Measurements from ENCODE around the gene ZNF804A. TPM values are rescaled to one million over a fixed set of nuclear protein-coding genes. Genes with fewer than 3 reads are reported as not detected.
"Not testable (repeated sequence)": the region's sequence is repeated elsewhere in the genome, so short reads cannot be mapped to it uniquely, and the experiment has no call there.

ZNF804A gene
- total RNA-seq, 1 donor from 2014 or later: under 0.01 TPM

DNA sequence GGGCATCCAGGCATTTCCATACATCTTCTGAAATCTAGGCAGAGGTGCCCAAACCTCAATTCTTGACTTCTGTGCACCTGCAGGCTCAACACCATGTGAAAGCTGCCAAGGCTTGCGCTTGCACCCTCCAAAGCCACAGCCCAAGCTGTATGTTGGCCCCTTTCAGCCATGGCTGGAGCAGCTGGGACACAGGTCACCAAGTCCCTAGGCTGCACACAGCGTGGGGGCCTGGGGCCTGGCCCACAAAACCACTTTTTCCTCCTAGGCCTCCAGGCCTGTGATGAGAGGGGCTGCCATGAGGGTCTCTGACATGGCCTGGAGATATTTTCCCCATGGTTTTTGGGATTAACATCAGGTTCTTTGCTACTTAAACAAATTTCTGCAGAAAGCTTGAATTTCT, 288.3 kb downstream of the ZNF804A start:
- H3K9ac ChIP-seq (ENCODE audit: low read depth in 1 of 3, low read length in 3 of 3); H3K27me3 ChIP-seq (ENCODE audit: control insufficient read depth in 3 of 3, insufficient read depth in 3 of 3, low read length in 3 of 3); H3K36me3 ChIP-seq (ENCODE audit: control insufficient read depth in 3 of 3, insufficient read depth in 3 of 3, low read length in 3 of 3); H3K27ac ChIP-seq (ENCODE audit: low read depth, low read length); H3K9me3 ChIP-seq (ENCODE audit: control insufficient read depth in 3 of 3, low read length in 3 of 3); H3K4me3 ChIP-seq (ENCODE audit: low read length in 3 of 3); H3K4me1 ChIP-seq (ENCODE audit: control insufficient read depth in 3 of 3, insufficient read depth in 3 of 3, low read length in 3 of 3): not testable (repeated sequence)

GRCh38 chr2:184890311-184890710, 292.0 kb downstream of the ZNF804A start:
- Histone ChIP-seq H3K36me3 (ENCODE audit: control insufficient read depth in 3 of 3, insufficient read depth in 3 of 3, low read length in 3 of 3) (no peaks in the 10 kb centered on the region), H3K4me3 (ENCODE audit: low read length in 3 of 3) (no peak overlapping the region), H3K9me3 (ENCODE audit: control insufficient read depth in 3 of 3, low read length in 3 of 3) (no peaks in the 10 kb centered on the region), H3K9ac (ENCODE audit: low read depth in 1 of 3, low read length in 3 of 3) (no peak overlapping the region), H3K27me3 (ENCODE audit: control insufficient read depth in 3 of 3, insufficient read depth in 3 of 3, low read length in 3 of 3) (no peaks in the 10 kb centered on the region), H3K4me1 (ENCODE audit: control insufficient read depth in 3 of 3, insufficient read depth in 3 of 3, low read length in 3 of 3) (no peaks in the 10 kb centered on the region), H3K27ac (ENCODE audit: low read depth, low read length) (no peak overlapping the region)

DNA sequence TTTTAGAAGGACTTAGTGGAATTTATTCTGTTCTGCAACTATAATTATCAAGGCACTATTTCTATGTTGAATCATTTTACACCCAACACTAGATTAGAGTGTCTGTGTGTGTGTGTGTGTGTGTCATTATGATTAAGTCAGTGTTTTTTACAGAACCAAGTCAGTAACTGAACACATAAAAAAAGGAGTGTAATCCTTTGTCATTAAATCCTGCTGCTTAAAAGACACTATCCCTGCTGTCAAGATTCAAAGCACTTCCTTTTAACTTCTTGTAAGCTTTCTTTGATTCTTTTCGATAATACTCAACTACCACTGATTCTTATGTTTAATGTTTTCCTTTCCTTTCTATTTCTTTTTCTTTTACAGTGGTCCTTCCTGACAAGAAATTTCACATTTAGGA, 306.7 kb downstream of the ZNF804A start:
- no peak overlapping the region for H3K27ac ChIP-seq (ENCODE audit: low read depth, low read length)
- H3K9me3 ChIP-seq (ENCODE audit: control insufficient read depth in 3 of 3, low read length in 3 of 3): peaks cover 0 to 3% (median 0%) of the 10 kb centered on the region in 3 donors
- H3K9ac ChIP-seq (ENCODE audit: low read depth in 1 of 3, low read length in 3 of 3): no peak overlapping the region
- H3K4me1 ChIP-seq (ENCODE audit: control insufficient read depth in 3 of 3, insufficient read depth in 3 of 3, low read length in 3 of 3): no peaks in the 10 kb centered on the region
- no peaks in the 10 kb centered on the region for H3K36me3 ChIP-seq (ENCODE audit: control insufficient read depth in 3 of 3, insufficient read depth in 3 of 3, low read length in 3 of 3)
- no peak overlapping the region for H3K4me3 ChIP-seq (ENCODE audit: low read length in 3 of 3)
- H3K27me3 ChIP-seq (ENCODE audit: control insufficient read depth in 3 of 3, insufficient read depth in 3 of 3, low read length in 3 of 3): no peaks in the 10 kb centered on the region

DNA sequence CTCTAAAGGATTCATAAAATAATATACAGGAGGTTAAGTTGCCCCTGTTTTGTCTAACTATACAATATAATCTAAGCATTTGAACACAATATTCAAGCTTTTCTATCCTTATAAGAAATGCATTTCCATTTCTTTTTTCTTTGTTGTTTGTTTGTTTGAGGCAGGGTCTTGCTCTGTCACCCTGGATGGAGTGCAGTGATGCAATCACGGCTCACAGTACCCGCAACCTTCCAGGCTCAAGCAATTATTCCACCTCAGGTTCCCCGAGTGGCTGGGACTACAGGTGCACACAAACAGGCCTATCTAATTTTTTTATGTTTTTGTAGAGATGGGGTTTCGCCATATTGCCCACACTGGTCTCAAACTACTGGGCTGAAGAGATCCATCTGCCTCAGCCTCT, 307.8 kb downstream of the ZNF804A start:
- H3K27ac ChIP-seq (ENCODE audit: low read depth, low read length): no peak overlapping the region
- peaks cover 0 to 3% (median 0%) of the 10 kb centered on the region in 3 donors for H3K9me3 ChIP-seq (ENCODE audit: control insufficient read depth in 3 of 3, low read length in 3 of 3)
- H3K9ac ChIP-seq (ENCODE audit: low read depth in 1 of 3, low read length in 3 of 3): no peak overlapping the region
- H3K4me1 ChIP-seq (ENCODE audit: control insufficient read depth in 3 of 3, insufficient read depth in 3 of 3, low read length in 3 of 3): no peaks in the 10 kb centered on the region
- no peaks in the 10 kb centered on the region for H3K36me3 ChIP-seq (ENCODE audit: control insufficient read depth in 3 of 3, insufficient read depth in 3 of 3, low read length in 3 of 3)
- no peak overlapping the region for H3K4me3 ChIP-seq (ENCODE audit: low read length in 3 of 3)
- no peaks in the 10 kb centered on the region for H3K27me3 ChIP-seq (ENCODE audit: control insufficient read depth in 3 of 3, insufficient read depth in 3 of 3, low read length in 3 of 3)

DNA sequence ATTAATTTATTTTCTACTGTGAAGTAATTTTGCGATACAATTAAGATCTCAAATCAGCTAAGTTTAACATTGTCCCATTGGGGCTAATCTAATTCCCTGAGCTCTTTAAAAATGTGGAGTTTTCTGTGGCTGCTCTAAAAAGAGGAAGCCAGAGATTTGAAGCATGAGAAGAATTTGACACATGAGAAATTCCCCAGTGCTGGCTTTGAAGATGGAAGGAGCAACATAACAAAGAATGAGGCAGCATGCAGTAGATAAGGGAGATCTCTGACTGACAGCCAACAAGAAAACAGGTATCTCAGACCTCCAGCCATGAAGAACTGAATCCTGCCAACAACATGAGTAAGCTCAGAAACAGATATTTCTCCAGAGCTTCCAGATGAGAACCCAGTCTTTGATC, 308.4 kb downstream of the ZNF804A start:
- Histone ChIP-seq H3K4me1 (ENCODE audit: control insufficient read depth in 3 of 3, insufficient read depth in 3 of 3, low read length in 3 of 3) (no peaks in the 10 kb centered on the region), H3K9ac (ENCODE audit: low read depth in 1 of 3, low read length in 3 of 3) (no peak overlapping the region), H3K4me3 (ENCODE audit: low read length in 3 of 3) (no peak overlapping the region)

GRCh38 chr2:184908966-184909365, 310.6 kb downstream of the ZNF804A start:
- H3K27me3 ChIP-seq (ENCODE audit: control insufficient read depth in 3 of 3, insufficient read depth in 3 of 3, low read length in 3 of 3): no peaks in the 10 kb centered on the region
- no peak overlapping the region for H3K9ac ChIP-seq (ENCODE audit: low read depth in 1 of 3, low read length in 3 of 3)
- H3K4me3 ChIP-seq (ENCODE audit: low read length in 3 of 3): no peak overlapping the region
- no peaks in the 10 kb centered on the region for H3K9me3 ChIP-seq (ENCODE audit: control insufficient read depth in 3 of 3, low read length in 3 of 3)
- H3K27ac ChIP-seq (ENCODE audit: low read depth, low read length): no peak overlapping the region
- H3K36me3 ChIP-seq (ENCODE audit: control insufficient read depth in 3 of 3, insufficient read depth in 3 of 3, low read length in 3 of 3): no peaks in the 10 kb centered on the region
- H3K4me1 ChIP-seq (ENCODE audit: control insufficient read depth in 3 of 3, insufficient read depth in 3 of 3, low read length in 3 of 3): no peaks in the 10 kb centered on the region

More for the DNA sequence above, 308.4 kb downstream of the ZNF804A start:
- H3K9me3 ChIP-seq (ENCODE audit: control insufficient read depth in 3 of 3, low read length in 3 of 3): peaks cover 0 to 3% (median 0%) of the 10 kb centered on the region in 3 donors
- H3K27ac ChIP-seq (ENCODE audit: low read depth, low read length): no peak overlapping the region
- no peaks in the 10 kb centered on the region for H3K36me3 ChIP-seq (ENCODE audit: control insufficient read depth in 3 of 3, insufficient read depth in 3 of 3, low read length in 3 of 3)
- H3K27me3 ChIP-seq (ENCODE audit: control insufficient read depth in 3 of 3, insufficient read depth in 3 of 3, low read length in 3 of 3): no peaks in the 10 kb centered on the region

GRCh38 chr2:184920451-184920965, 322.2 kb downstream of the ZNF804A start:
- Histone ChIP-seq H3K4me1 (ENCODE audit: control insufficient read depth in 3 of 3, insufficient read depth in 3 of 3, low read length in 3 of 3) (no peaks in the 10 kb centered on the region), H3K9ac (ENCODE audit: low read depth in 1 of 3, low read length in 3 of 3) (no peak overlapping the region), H3K9me3 (ENCODE audit: control insufficient read depth in 3 of 3, low read length in 3 of 3) (no peaks in the 10 kb centered on the region), H3K36me3 (ENCODE audit: control insufficient read depth in 3 of 3, insufficient read depth in 3 of 3, low read length in 3 of 3) (no peaks in the 10 kb centered on the region), H3K4me3 (ENCODE audit: low read length in 3 of 3) (no peak overlapping the region), H3K27me3 (ENCODE audit: control insufficient read depth in 3 of 3, insufficient read depth in 3 of 3, low read length in 3 of 3) (no peaks in the 10 kb centered on the region), H3K27ac (ENCODE audit: low read depth, low read length) (no peak overlapping the region)

DNA sequence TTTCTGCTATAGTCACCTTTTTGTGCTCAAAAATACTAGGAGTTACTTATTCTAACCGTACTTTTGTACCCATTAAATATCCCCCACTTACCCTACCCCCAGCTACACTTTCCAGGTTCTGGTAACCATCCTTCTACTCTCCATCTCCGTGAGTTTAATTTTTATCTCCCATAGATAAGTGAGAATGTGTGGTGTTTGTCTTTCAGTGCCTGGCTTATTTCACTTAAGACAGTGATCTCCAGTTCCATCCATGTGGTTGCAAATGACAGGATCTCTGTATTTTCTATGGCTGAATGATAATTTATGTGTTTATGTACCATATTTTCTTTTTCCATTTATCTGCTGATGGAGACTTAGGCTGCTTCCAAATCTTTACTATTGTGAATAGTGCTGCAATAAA, 323.3 kb downstream of the ZNF804A start:
- Histone ChIP-seq H3K27ac (ENCODE audit: low read depth, low read length) (no peak overlapping the region), H3K9me3 (ENCODE audit: control insufficient read depth in 3 of 3, low read length in 3 of 3) (no peaks in the 10 kb centered on the region), H3K9ac (ENCODE audit: low read depth in 1 of 3, low read length in 3 of 3) (no peak overlapping the region), H3K36me3 (ENCODE audit: control insufficient read depth in 3 of 3, insufficient read depth in 3 of 3, low read length in 3 of 3) (no peaks in the 10 kb centered on the region), H3K4me3 (ENCODE audit: low read length in 3 of 3) (no peak overlapping the region), H3K4me1 (ENCODE audit: control insufficient read depth in 3 of 3, insufficient read depth in 3 of 3, low read length in 3 of 3) (no peaks in the 10 kb centered on the region), H3K27me3 (ENCODE audit: control insufficient read depth in 3 of 3, insufficient read depth in 3 of 3, low read length in 3 of 3) (no peaks in the 10 kb centered on the region)

- no peaks in the 10 kb centered on the region for H3K27me3 ChIP-seq (ENCODE audit: control insufficient read depth in 3 of 3, insufficient read depth in 3 of 3, low read length in 3 of 3)
- H3K4me3 ChIP-seq (ENCODE audit: low read length in 3 of 3): no peak overlapping the region
- H3K36me3 ChIP-seq (ENCODE audit: control insufficient read depth in 3 of 3, insufficient read depth in 3 of 3, low read length in 3 of 3): no peaks in the 10 kb centered on the region
- H3K4me1 ChIP-seq (ENCODE audit: control insufficient read depth in 3 of 3, insufficient read depth in 3 of 3, low read length in 3 of 3): no peaks in the 10 kb centered on the region
- H3K9me3 ChIP-seq (ENCODE audit: control insufficient read depth in 3 of 3, low read length in 3 of 3): no peaks in the 10 kb centered on the region
- no peak overlapping the region for H3K9ac ChIP-seq (ENCODE audit: low read depth in 1 of 3, low read length in 3 of 3)
- H3K27ac ChIP-seq (ENCODE audit: low read depth, low read length): no peak overlapping the region
Measured at GRCh38 chr2:184923751-184924150, 325.4 kb downstream of the ZNF804A start.

DNA sequence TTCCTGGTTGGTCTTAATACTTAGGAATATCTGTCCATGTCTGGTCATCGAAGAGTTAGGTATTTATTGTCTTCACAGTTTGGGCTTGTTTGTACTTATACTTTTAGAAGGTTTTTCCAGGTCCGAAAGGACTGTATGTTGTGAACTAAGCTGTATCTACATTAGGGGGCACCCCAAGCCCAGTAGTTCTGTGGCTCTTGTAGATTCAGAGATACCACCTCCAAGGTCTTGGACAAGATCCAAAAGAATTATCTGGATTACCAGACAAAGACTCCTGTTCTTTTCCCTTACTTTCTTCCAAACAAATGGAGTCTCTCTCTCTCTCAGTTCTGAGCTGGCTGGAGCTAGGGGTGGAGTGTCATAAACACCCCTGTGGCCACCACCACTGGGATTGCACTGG, 328.7 kb downstream of the ZNF804A start:
- Histone ChIP-seq H3K9ac (ENCODE audit: low read depth in 1 of 3, low read length in 3 of 3) (no peak overlapping the region), H3K9me3 (ENCODE audit: control insufficient read depth in 3 of 3, low read length in 3 of 3) (no peaks in the 10 kb centered on the region), H3K4me1 (ENCODE audit: control insufficient read depth in 3 of 3, insufficient read depth in 3 of 3, low read length in 3 of 3) (no peaks in the 10 kb centered on the region), H3K4me3 (ENCODE audit: low read length in 3 of 3) (no peak overlapping the region), H3K36me3 (ENCODE audit: control insufficient read depth in 3 of 3, insufficient read depth in 3 of 3, low read length in 3 of 3) (no peaks in the 10 kb centered on the region), H3K27me3 (ENCODE audit: control insufficient read depth in 3 of 3, insufficient read depth in 3 of 3, low read length in 3 of 3) (no peaks in the 10 kb centered on the region), H3K27ac (ENCODE audit: low read depth, low read length) (no peak overlapping the region)

GRCh38 chr2:184936761-184937160, 338.4 kb downstream of the ZNF804A start:
- no peaks in the 10 kb centered on the region for H3K36me3 ChIP-seq (ENCODE audit: control insufficient read depth in 3 of 3, insufficient read depth in 3 of 3, low read length in 3 of 3)
- H3K9ac ChIP-seq (ENCODE audit: low read depth in 1 of 3, low read length in 3 of 3): no peak overlapping the region
- H3K4me1 ChIP-seq (ENCODE audit: control insufficient read depth in 3 of 3, insufficient read depth in 3 of 3, low read length in 3 of 3): no peaks in the 10 kb centered on the region
- no peaks in the 10 kb centered on the region for H3K27me3 ChIP-seq (ENCODE audit: control insufficient read depth in 3 of 3, insufficient read depth in 3 of 3, low read length in 3 of 3)
- no peaks in the 10 kb centered on the region for H3K9me3 ChIP-seq (ENCODE audit: control insufficient read depth in 3 of 3, low read length in 3 of 3)
- H3K4me3 ChIP-seq (ENCODE audit: low read length in 3 of 3): no peak overlapping the region
- H3K27ac ChIP-seq (ENCODE audit: low read depth, low read length): no peak overlapping the region

Measured in skeletal muscle tissue (tissue), 4 donors.